Activated B cell treated with CpG ODN at 0.5 μM for 24 hours (primary cell): ENCODE results near the gene SPEM2. TPM values are rescaled to one million over a fixed set of nuclear protein-coding genes. Genes with fewer than 3 reads are reported as not detected.

Experiments used
- ATAC-seq: fragments of 200-7000 bp; cut with Tn5 transposase; one replicate; pipeline ENCODE4 v1.10.0; 2021; ENCODE audit warnings: low read depth, mild to moderate bottlenecking, moderate library complexity
- CTCF ChIA-PET: fragments of 350-600 bp; sonication (Branson Sonifier 250); formaldehyde crosslinking; loops from one replicate; lab custom pipeline; 2021; ENCODE audit warnings: antibody characterized with exemption; lab: Charles Lee
- POLR2A ChIA-PET: fragments of 350-600 bp; sonication (Branson Sonifier 250); formaldehyde crosslinking; loops from one replicate; lab custom pipeline; 2021; ENCODE audit warnings: antibody characterized with exemption; lab: Charles Lee
- DNase-seq: peaks from one replicate; pipeline ENCODE4 v3.0.0; 2022
- H3K27ac Mint-ChIP-seq: one replicate; pipeline ENCODE4 v1.8.0; 2020; ENCODE audit warnings: mixed read lengths
- H3K27me3 Mint-ChIP-seq: one replicate; pipeline ENCODE4 v1.8.0; 2021; ENCODE audit warnings: mixed read lengths
- H3K36me3 Mint-ChIP-seq: one replicate; pipeline ENCODE4 v1.8.0; 2021; ENCODE audit warnings: low read depth, mixed read lengths
- H3K4me1 Mint-ChIP-seq: one replicate; pipeline ENCODE4 v1.8.0; 2021; ENCODE audit warnings: mixed read lengths
- H3K4me3 Mint-ChIP-seq: one replicate; pipeline ENCODE4 v1.8.0; 2020; ENCODE audit warnings: mild to moderate bottlenecking, mixed read lengths
- H3K9me3 Mint-ChIP-seq: one replicate; pipeline ENCODE4 v1.8.0; 2020; ENCODE audit warnings: mixed read lengths
- intact Hi-C: fragments of 100-400 bp; cut with micrococcal nuclease; formaldehyde crosslinking; loops from one replicate; pipeline ENCODE4 v1.15.1; 2024
- total RNA-seq: library from RNA; stranded (reverse); gene quantifications from 2 replicates; pipeline ENCODE4 v1.2.3, GENCODE V29; 2022
- TF ChIP-seq, protein P1 (sequence below): fragments of 200-600 bp; IDR thresholded peaks from one replicate; pipeline ENCODE4 v1.8.0; 2022; ENCODE audit warnings: antibody characterized with exemption, mild to moderate bottlenecking

The SPEM2 gene
- total RNA-seq, 1 donor from 2014 or later, result not detected

DNA sequence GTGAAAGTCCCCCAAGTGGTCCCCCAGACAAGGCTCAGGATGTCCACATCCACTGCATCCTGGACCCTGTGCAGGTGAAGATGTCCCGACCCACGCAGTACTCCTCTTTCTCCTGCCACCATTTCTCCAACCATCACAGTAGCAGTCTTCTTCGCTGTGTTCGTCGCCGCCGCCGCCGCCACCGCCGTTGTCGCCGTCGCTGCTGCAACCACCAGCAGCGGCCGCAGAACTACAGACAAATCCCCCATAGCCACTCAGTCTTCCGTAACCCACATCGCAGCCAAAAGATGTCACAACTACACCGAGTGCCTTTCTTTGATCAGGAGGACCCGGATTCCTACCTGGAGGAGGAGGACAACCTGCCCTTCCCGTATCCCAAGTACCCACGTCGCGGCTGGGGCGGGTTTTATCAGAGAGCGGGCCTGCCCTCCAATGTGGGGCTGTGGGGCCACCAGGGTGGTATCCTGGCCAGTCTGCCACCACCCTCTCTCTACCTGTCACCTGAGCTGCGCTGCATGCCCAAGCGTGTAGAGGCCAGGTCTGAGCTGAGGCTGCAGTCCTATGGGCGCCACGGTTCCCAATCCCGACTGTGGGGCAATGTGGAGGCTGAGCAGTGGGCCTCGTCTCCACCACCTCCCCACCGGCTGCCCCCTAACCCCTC lies 917 bp downstream of the SPEM2 start:
- TF ChIP-seq, protein P1, sequence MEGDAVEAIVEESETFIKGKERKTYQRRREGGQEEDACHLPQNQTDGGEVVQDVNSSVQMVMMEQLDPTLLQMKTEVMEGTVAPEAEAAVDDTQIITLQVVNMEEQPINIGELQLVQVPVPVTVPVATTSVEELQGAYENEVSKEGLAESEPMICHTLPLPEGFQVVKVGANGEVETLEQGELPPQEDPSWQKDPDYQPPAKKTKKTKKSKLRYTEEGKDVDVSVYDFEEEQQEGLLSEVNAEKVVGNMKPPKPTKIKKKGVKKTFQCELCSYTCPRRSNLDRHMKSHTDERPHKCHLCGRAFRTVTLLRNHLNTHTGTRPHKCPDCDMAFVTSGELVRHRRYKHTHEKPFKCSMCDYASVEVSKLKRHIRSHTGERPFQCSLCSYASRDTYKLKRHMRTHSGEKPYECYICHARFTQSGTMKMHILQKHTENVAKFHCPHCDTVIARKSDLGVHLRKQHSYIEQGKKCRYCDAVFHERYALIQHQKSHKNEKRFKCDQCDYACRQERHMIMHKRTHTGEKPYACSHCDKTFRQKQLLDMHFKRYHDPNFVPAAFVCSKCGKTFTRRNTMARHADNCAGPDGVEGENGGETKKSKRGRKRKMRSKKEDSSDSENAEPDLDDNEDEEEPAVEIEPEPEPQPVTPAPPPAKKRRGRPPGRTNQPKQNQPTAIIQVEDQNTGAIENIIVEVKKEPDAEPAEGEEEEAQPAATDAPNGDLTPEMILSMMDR, result no peak
- Mint-ChIP-seq H3K36me3 (no peaks in the 10 kb centered on the region), H3K9me3 (no peaks in the 10 kb centered on the region), H3K27ac (no peak overlapping the region), H3K4me3 (no peak overlapping the region), H3K27me3 (peaks cover 5% of the 10 kb centered on the region), H3K4me1 (no peaks in the 10 kb centered on the region)
- ATAC-seq, result no peak
- ChIA-PET POLR2A (no interaction called here), CTCF (no interaction called here)
- intact Hi-C loops, result no loop called here
- DNase-seq, result no peak

DNA sequence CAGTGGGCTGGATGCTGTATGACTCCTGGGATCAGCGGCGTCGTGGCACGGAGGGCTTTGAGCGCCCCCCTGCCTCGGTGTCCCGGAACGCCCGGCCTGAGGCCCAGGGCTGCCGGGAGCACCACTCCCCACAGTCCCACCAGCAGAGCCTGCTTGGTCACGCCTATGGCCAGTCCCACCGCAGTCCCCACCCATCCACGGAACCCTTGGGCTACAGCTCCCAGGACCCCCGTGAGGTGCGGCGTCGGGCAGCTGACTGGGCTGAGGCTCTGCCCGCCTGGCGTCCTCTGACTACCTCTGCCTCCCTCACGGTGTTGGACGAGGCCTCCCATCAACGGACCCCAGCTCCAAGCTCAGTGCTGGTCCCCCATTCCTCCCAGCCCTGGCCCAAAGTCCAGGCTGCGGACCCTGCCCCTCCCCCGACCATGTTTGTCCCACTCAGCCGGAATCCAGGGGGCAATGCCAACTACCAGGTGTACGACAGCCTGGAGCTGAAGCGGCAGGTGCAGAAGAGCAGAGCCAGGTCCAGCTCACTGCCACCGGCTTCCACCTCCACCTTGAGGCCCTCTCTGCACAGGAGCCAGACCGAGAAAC lies 1.6 kb downstream of the SPEM2 start:
- no peaks in the 10 kb centered on the region for H3K9me3 Mint-ChIP-seq
- no peak for ATAC-seq
- DNase-seq, result no peak
- H3K27ac Mint-ChIP-seq, result no peak overlapping the region
- H3K36me3 Mint-ChIP-seq, result no peaks in the 10 kb centered on the region
- H3K27me3 Mint-ChIP-seq, result peaks cover 5% of the 10 kb centered on the region
- POLR2A ChIA-PET, result interaction anchor here (0.5 kb wide), 1 partner anchor 139 kb away, joined by 4 read pairs; no protein-coding TSS in a partner anchor
- H3K4me1 Mint-ChIP-seq, result no peaks in the 10 kb centered on the region
- CTCF ChIA-PET, result no interaction called here
- H3K4me3 Mint-ChIP-seq, result no peak overlapping the region
- intact Hi-C loops, result no loop called here
- TF ChIP-seq, protein P1, result no peak

DNA sequence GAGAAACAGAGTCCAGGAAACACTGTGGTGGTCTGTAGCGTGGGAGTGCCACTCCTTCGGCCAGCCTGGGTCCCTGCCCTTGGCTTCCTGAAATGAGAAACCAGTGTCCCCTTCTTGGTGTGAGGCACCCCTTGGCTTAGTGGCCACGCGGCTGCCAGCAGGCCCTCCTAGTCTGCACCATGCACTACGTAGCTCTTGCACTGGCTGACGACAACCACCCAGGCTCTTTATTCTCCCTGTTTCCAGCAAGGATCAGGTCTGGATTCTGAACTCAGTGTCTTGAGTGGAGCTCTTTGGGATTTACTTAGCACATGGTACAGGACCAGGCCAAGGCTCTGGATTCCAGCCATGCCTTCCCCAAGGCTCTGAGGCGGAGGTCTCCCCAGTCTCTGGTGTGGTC lies 2.1 kb downstream of the SPEM2 start:
- Mint-ChIP-seq H3K27ac (no peak overlapping the region), H3K27me3 (peaks cover 5% of the 10 kb centered on the region), H3K4me3 (no peak overlapping the region), H3K4me1 (no peaks in the 10 kb centered on the region), H3K36me3 (no peaks in the 10 kb centered on the region), H3K9me3 (no peaks in the 10 kb centered on the region)
- ChIA-PET POLR2A (interaction anchor here (0.5 kb wide), 1 partner anchor 138 kb away, joined by 4 read pairs; no protein-coding TSS in a partner anchor), CTCF (no interaction called here)
- no peak for DNase-seq
- intact Hi-C loops, result no loop called here
- TF ChIP-seq, protein P1, result no peak
- ATAC-seq, result no peak

DNA sequence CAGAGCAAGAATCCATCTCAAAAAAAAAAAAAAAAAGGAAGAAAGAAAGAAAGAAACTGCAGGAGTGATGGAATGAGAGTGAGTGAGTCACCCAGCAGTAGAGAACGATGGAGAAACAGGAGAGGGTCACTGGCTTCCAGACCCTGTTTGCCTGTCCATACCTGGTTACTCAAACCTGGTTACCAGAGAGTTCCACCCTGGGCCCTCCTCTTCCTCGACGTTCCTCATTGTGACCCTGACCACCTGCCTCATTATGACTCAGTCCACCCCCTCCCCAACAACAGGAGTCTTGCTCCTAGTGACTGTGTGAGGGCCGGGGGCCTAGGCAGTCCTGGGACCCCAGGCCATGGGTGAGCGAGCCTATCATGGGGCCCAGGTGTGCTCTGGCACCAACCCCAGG lies 3.1 kb downstream of the SPEM2 start, which contains the start of gene SPEM3:
Gene SPEM3, plus strand, starts transcription at position 301 of the 400 bp plus-strand sequence. Its CDS starts 46 bp downstream, at position 347.
- no peaks in the 10 kb centered on the region for H3K4me1 Mint-ChIP-seq
- DNase-seq, result no peak
- ChIA-PET CTCF (no interaction called here), POLR2A (interaction anchor here (0.6 kb wide), 1 partner anchor 378 kb away, joined by 9 read pairs; no protein-coding TSS in a partner anchor)
- TF ChIP-seq, protein P1, result no peak
- ATAC-seq, result no peak
- H3K27ac Mint-ChIP-seq, result no peak within 1 kb of the TSS
- H3K9me3 Mint-ChIP-seq, result no peaks in the 10 kb centered on the region
- H3K4me3 Mint-ChIP-seq, result no peak within 1 kb of the TSS
- no peaks in the 10 kb centered on the region for H3K36me3 Mint-ChIP-seq
- peaks cover 5% of the 10 kb centered on the region for H3K27me3 Mint-ChIP-seq
- intact Hi-C loops, result no loop called here

DNA sequence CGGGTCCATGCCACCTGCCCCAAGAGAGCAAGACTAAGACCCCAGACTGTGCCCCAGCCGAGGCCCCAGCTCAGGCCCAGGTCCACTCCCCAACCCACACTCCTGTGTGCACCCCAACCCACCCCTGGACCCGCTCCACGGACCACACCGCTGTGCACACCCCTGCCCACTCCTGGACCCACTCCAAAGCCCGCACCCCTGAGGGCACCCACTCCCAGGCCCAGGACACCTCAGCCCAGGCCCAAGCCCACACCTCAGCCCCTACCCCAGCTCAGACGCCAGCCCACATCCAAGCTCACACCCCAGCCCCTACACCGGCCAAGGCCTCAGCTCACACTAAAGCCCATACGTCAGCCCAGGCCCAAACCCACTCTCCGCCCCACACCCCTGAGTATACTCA lies 4.3 kb downstream of the SPEM2 start:
- no peak for DNase-seq
- ChIA-PET CTCF (no interaction called here), POLR2A (no interaction called here)
- Mint-ChIP-seq H3K4me1 (no peaks in the 10 kb centered on the region), H3K27ac (no peak overlapping the region), H3K36me3 (no peaks in the 10 kb centered on the region), H3K9me3 (no peaks in the 10 kb centered on the region), H3K27me3 (peaks cover 5% of the 10 kb centered on the region), H3K4me3 (no peak overlapping the region)
- intact Hi-C loops, result no loop called here
- ATAC-seq, result no peak
- TF ChIP-seq, protein P1, result no peak
